Natural killer cell (primary cell): ENCODE measurements around the gene NFASC. TPM values are rescaled to one million over a fixed set of nuclear protein-coding genes. Genes with fewer than 3 reads are reported as not detected.
A peak's percentile ranks its signal among the peaks of the same experiment; 100 is the strongest.

Experiments used
- ATAC-seq, 3 donors: fragments of 150-1000 bp in 2 of 3; fragments of 200-7000 bp in 1 of 3; cut with Tn5 transposase; 1 replicate in 1 of 3; 2 replicates in 2 of 3; pipeline ENCODE4 v1.10.0; 2021; ENCODE audit warnings: mild to moderate bottlenecking in 2 of 3, moderate library complexity in 2 of 3
- DNase-seq, 2 donors: peaks; one replicate each; pipeline versions ENCODE4 v3.0.0 to v3.0.0-alpha.2; 2013 to 2021; ENCODE audit warnings: mixed read lengths in 1 of 2
- H3K27ac ChIP-seq: one replicate; pipeline ENCODE4 v1.5.1; 2013; ENCODE audit warnings: mild to moderate bottlenecking, low read length
- H3K27me3 ChIP-seq: one replicate; pipeline ENCODE4 v1.6.1; 2013; ENCODE audit warnings: low read length; ENCODE audit not compliant: control insufficient read depth, insufficient read depth
- H3K36me3 ChIP-seq: one replicate; pipeline ENCODE4 v1.6.1; 2013; ENCODE audit warnings: low read length; ENCODE audit not compliant: control insufficient read depth, insufficient read depth
- H3K4me1 ChIP-seq: one replicate; pipeline ENCODE4 v1.6.1; 2013; ENCODE audit warnings: low read length; ENCODE audit not compliant: control insufficient read depth, insufficient read depth
- H3K4me3 ChIP-seq: one replicate; pipeline ENCODE4 v1.5.1; 2013; ENCODE audit warnings: low read length
- H3K9me3 ChIP-seq: one replicate; pipeline ENCODE4 v1.6.1; 2013; ENCODE audit warnings: low read length; ENCODE audit not compliant: control insufficient read depth, insufficient read depth
- H3K27ac Mint-ChIP-seq, 2 donors: one replicate each; pipeline ENCODE4 v1.8.0; 2022; ENCODE audit warnings: mild to moderate bottlenecking in 2 of 2, mixed read lengths in 2 of 2, moderate library complexity in 1 of 2
- H3K27me3 Mint-ChIP-seq, 2 donors: one replicate each; pipeline ENCODE4 v1.8.0; 2022; ENCODE audit warnings: low read depth in 2 of 2, mixed read lengths in 2 of 2
- H3K36me3 Mint-ChIP-seq: one replicate; pipeline ENCODE4 v1.8.0; 2022; ENCODE audit warnings: mixed read lengths
- H3K4me1 Mint-ChIP-seq, 2 donors: one replicate each; pipeline ENCODE4 v1.8.0; 2022; ENCODE audit warnings: mixed read lengths in 2 of 2
- H3K4me3 Mint-ChIP-seq: one replicate; pipeline ENCODE4 v1.8.0; 2022; ENCODE audit warnings: mild to moderate bottlenecking, moderate library complexity, mixed read lengths
- H3K9me3 Mint-ChIP-seq, 2 donors: one replicate each; pipeline ENCODE4 v1.8.0; 2022; ENCODE audit warnings: mixed read lengths in 2 of 2
- CTCF ChIP-seq: fragments of 200-600 bp; IDR thresholded peaks from one replicate; pipeline ENCODE4 v1.8.0; 2022; ENCODE audit warnings: antibody characterized with exemption
- WGBS: methylation state at CpG from one replicate; pipeline ENCODE4 v1.1.7; 2013; ENCODE audit warnings: missing lambda C conversion rate; ENCODE audit not compliant: insufficient coverage; 5-methylcytosine and 5-hydroxymethylcytosine counted together
- intact Hi-C: fragments of 100-400 bp; cut with micrococcal nuclease; formaldehyde crosslinking; loops from one replicate; pipeline ENCODE4 v1.14.2; 2022
- total RNA-seq, 4 donors: library from RNA; stranded (reverse); fragments of 120-200 nt in 1 of 4; gene quantifications; one replicate each; pipeline versions ENCODE4 v1.2.3 to v1.2.4, GENCODE V29; 2013 to 2022

The NFASC gene
- total RNA-seq, 3 donors from 2014 or later (not counting 1 experiment from before 2014, with no cell fraction given), result 0.09 to 0.27 TPM; not detected in 1

GRCh38 chr1:204941421-204942338 lies 71.0 kb downstream of the NFASC start:
- ATAC-seq (peak; percentile 44 to 68 (median 53)), DNase-seq (peak; percentile 29 to 53)
- Mint-ChIP-seq H3K9me3 (no peaks in the 10 kb centered on the region), H3K27me3 (peaks cover 5 to 26% of the 10 kb centered on the region in 2 donors), H3K4me3 (no peak overlapping the region), H3K4me1 (no peaks in the 10 kb centered on the region), H3K27ac (no peak overlapping the region), H3K36me3 (no peaks in the 10 kb centered on the region)
- no peak overlapping the region for H3K4me3 ChIP-seq
- intact Hi-C loops, result no loop called here
- no peaks in the 10 kb centered on the region for H3K27me3 ChIP-seq
- H3K4me1 ChIP-seq, result no peaks in the 10 kb centered on the region
- no peaks in the 10 kb centered on the region for H3K36me3 ChIP-seq
- no peak overlapping the region for H3K27ac ChIP-seq
- WGBS, result 43% methylated on average over 12 of the region's 15 CpGs
- TF ChIP-seq CTCF, result peak; percentile 75
- no peaks in the 10 kb centered on the region for H3K9me3 ChIP-seq

- TF ChIP-seq CTCF, result no peak
- no peak overlapping the region for H3K4me3 Mint-ChIP-seq
- intact Hi-C loops, result no loop called here
Observed at GRCh38 chr1:204943495-204943894, 72.8 kb downstream of the NFASC start.

GRCh38 chr1:204944662-204945061 lies 74.0 kb downstream of the NFASC start:
- Histone ChIP-seq H3K4me3 (no peak overlapping the region), H3K27me3 (no peaks in the 10 kb centered on the region), H3K27ac (no peak overlapping the region), H3K36me3 (no peaks in the 10 kb centered on the region), H3K4me1 (no peaks in the 10 kb centered on the region), H3K9me3 (no peaks in the 10 kb centered on the region)
- 91% methylated on average over 4 of the region's 4 CpGs for WGBS
- H3K27me3 Mint-ChIP-seq, result peaks cover 0 to 11% of the 10 kb centered on the region in 2 donors
- H3K4me3 Mint-ChIP-seq, result no peak overlapping the region
- no peaks in the 10 kb centered on the region for H3K36me3 Mint-ChIP-seq
- H3K27ac Mint-ChIP-seq, result no peak overlapping the region
- no peaks in the 10 kb centered on the region for H3K9me3 Mint-ChIP-seq
- TF ChIP-seq CTCF, result no peak
- ATAC-seq (no peak), DNase-seq (no peak)
- H3K4me1 Mint-ChIP-seq, result no peaks in the 10 kb centered on the region
- intact Hi-C loops, result no loop called here

More at GRCh38 chr1:204943495-204943894, 72.8 kb downstream of the NFASC start:
- H3K27me3 ChIP-seq, result no peaks in the 10 kb centered on the region
- 94% methylated on average over 6 of the region's 6 CpGs for WGBS
- no peaks in the 10 kb centered on the region for H3K36me3 ChIP-seq
- no peak overlapping the region for H3K4me3 ChIP-seq
- no peaks in the 10 kb centered on the region for H3K9me3 ChIP-seq
- H3K4me1 ChIP-seq, result no peaks in the 10 kb centered on the region
- Mint-ChIP-seq H3K27ac (no peak overlapping the region), H3K27me3 (peaks cover 0 to 18% of the 10 kb centered on the region in 2 donors), H3K36me3 (no peaks in the 10 kb centered on the region), H3K4me1 (no peaks in the 10 kb centered on the region), H3K9me3 (no peaks in the 10 kb centered on the region)
- DNase-seq (no peak), ATAC-seq (no peak)
- no peak overlapping the region for H3K27ac ChIP-seq
